Activated CD8-positive, alpha-beta memory T cell treated with anti-CD3 and anti-CD28 coated beads for 36 hours (primary cell): ENCODE data around the gene PTX3. TPM values are rescaled to one million over a fixed set of nuclear protein-coding genes. Genes with fewer than 3 reads are reported as not detected.

Experiments
- CTCF ChIA-PET: fragments of 350-600 bp; sonication (Branson Sonifier 250); formaldehyde crosslinking; loops from one replicate; lab custom pipeline; 2021; ENCODE audit warnings: antibody characterized with exemption; lab: Charles Lee
- POLR2A ChIA-PET: fragments of 350-600 bp; sonication (Branson Sonifier 250); formaldehyde crosslinking; loops from one replicate; lab custom pipeline; 2021; ENCODE audit warnings: antibody characterized with exemption; lab: Charles Lee
- total RNA-seq, 2 experiments: library from RNA; stranded (reverse); gene quantifications; one replicate each; pipeline ENCODE4 v1.2.3, GENCODE V29; 2021

PTX3 gene
- total RNA-seq, 2 experiments from 2014 or later, result not detected

DNA sequence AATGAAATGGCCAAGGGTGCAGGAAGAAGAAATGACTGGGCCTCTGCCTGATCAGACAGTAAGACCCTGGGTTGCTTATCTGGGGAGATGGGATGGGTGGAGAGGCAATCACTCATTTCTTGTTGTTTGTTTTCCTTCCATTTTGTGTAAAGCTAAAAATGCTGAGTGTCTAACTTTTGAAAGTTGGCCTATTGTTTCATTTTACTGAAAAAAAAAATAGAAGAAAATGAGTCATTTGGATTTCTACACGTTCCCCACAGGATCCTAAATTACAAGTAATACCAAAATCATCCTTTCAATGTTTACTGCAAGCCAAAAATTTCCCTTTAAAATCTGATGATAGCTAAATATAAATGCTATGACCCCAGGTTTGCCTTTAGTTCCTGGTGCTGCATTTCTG is 30.6 kb downstream of the PTX3 start:
- ChIA-PET CTCF (no interaction called here), POLR2A (no interaction called here)

DNA sequence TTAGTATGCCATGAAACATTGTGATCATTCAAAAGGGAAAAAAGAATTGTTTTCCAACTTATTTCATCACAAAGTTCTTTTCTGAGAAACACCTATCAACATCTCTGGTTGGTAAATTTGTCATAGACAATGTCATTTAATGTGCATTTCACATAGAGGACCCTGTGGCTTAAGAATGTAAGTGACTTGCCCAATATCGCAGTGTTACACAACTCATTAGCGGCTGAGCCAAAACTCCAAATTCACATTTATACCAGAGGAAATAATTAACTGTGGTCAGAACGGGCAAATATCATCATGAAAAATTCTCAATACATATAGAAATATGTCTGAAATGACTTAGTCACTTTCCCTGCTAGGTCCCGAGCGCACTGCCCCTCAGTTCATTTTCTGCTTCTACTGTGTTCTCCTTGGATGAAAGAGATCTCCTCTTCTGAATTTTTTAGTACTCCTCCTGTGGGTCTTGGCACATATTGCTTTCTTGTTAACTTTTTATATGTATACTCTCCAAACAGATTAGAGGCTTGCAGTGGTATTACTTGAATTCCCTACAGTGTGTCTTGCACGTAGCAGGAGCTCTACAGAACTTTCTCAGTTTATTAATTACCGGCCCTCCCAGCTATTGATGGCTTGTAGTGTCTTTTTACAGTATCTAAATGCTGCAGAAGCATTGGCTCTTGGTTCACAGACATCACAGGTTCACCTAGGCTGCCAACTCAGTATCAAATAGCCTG is 33.1 kb downstream of the PTX3 start:
- CTCF ChIA-PET, result no interaction called here

DNA sequence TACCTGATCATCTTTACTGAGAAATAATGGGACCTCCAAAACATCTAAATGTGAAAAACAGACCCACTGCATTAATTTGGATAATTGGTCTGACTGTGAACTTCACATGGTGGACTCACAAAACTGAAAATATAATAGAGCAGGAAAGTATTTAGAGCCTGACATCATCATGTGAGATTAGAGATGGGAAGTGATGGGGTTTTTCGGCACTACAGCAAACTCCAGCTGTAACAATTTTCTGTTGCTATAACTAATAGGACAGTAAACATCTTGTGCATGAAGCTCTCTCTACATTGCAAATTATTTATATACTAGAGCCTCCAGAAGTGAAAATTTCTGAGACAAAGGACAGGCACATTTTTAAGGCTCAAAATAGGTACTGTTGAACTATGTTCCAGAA is 34.4 kb downstream of the PTX3 start:
- CTCF ChIA-PET, result no interaction called here
- POLR2A ChIA-PET, result no interaction called here

More for the DNA sequence above, 33.1 kb downstream of the PTX3 start:
- POLR2A ChIA-PET, result no interaction called here

DNA sequence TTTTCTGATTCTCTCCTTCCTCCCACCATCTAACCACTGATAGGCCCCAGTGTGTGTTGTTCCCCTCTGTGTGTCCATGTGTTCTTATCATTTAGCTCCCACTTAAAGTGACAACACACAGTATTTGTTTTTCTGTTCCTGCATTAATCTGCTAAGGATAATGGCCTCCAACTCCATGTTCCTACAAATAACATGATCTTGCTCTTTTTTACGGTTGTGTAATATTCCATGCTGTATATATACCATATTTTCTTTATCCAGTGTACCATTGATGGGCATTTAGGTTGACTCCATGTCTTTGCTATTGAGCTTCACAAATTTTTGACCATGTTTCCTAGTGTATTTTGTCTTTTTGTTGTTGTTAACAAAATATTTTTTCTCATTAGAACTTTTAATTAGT is 36.0 kb downstream of the PTX3 start:
- ChIA-PET POLR2A (no interaction called here), CTCF (no interaction called here)

DNA sequence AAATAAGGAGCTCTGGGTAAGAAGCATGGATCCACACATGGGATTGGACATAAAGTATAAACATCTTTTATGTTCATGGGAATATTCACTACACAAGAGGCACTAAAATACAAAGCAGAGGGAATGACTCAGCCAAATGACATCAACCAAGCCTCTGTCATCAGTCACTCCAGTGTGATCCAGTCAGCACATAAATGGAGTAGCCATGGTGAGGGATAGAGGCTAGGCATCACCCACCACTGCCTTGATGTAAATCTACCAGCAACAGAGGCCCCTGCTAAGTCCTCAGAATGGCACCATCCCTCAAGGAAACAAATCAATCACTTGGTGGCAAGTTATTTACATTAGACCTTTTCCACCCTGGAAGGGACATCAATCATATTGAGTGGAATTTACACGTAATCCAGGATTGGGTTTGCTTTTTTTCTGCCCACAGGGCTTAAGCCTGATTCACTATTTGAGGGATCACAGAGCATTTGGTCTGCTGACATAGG is 39.3 kb downstream of the PTX3 start:
- ChIA-PET POLR2A (no interaction called here), CTCF (no interaction called here)

DNA sequence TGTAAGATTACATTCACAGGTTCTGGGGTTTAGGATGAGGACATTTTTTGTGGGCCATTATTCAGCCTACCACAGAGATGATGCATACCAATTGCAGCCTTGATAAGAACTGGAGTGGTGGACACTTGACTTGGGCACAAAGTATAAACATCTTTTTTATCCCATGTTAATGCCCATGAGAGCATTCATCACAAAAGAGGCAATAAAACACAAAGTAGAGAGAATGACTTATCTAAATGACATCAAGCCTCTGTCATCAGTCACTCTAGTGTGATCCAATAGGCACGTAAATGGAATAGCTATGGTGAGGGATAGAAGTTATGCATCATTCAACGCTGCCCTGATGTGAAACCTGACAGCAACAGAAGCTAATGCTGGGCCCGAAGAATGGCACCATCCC is 40.8 kb downstream of the PTX3 start:
- ChIA-PET POLR2A (interaction anchor here (0.5 kb wide), 1 partner anchor 27 kb away, joined by 3 read pairs; no protein-coding TSS in a partner anchor), CTCF (no interaction called here)

DNA sequence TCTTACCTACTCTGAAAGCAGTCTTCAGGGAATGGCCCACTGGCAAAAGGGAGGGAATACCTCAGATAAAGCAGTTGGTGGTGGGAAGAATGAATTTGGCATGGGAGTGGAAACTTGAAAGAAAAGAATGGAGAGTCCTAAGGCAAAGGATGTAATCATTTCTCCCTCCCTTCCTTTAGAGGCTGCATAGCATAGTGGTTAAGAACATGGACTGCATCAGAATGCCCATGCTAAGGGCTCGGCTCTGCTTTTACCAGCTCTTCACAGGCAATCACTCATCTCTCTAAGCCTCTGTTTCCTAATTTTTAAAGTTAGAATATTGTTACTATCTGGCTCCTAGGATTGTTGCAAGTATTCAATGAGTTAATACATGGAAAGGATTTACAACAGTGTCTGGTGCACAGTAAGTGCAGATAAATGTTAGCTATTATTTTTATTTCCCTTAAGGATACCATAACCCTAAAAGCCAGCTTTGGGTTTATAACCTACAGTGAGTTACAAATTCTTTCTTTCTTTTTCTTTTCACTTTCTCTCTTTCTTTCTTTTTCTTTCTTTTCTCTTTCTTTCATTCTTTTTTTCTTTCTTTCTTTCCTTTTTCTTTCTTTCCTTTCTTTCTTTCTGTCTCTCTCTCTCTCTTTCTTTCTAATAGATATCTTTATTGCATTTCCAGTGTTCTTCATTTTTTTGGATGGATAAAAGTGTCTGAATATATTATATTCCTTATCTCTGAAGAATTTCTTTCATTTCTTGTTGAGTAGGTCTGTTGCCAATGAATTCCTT is 43.0 kb downstream of the PTX3 start:
- CTCF ChIA-PET, result no interaction called here
- POLR2A ChIA-PET, result no interaction called here

DNA sequence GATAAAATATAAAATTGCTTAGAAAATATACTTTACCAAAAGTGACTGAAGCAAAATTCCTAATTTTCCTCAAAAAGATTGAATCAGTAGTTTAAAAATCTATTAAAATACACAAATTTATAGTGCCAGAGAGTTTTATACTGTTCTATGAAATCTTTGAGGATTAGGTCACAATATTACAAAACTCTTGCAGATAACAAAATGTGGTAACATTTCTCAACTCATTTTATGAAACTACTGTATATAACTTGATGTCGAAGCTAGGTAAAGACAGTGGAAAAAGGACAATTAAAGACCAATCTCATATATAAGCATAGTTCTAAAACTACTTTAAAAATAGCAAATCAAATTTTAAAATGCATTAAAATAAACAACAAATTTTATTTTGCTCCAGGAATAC is 50.7 kb downstream of the PTX3 start:
- CTCF ChIA-PET, result no interaction called here

DNA sequence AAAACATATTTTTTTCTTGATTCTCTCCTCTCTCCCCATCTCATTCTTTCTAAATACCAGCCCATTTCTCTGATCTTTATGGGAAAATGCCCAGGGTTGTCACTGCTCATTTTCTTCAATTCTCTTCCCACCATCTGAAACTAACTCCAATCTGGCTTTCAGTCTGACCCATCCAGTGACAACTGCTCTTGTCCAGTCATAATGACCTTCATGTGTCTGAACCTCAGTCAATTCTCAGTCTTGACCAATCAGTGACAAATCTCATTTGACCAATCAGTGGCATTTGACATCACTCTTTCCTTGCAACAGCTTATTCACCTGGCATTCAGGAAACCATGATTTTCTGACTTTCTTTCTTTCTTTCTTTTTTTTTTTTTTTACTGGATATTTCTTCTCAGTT is 51.5 kb downstream of the PTX3 start:
- POLR2A ChIA-PET, result no interaction called here
- CTCF ChIA-PET, result interaction anchor here (0.6 kb wide), 1 partner anchor 95 kb away, joined by 3 read pairs; no protein-coding TSS in a partner anchor

More for the DNA sequence above, 50.7 kb downstream of the PTX3 start:
- POLR2A ChIA-PET, result no interaction called here

DNA sequence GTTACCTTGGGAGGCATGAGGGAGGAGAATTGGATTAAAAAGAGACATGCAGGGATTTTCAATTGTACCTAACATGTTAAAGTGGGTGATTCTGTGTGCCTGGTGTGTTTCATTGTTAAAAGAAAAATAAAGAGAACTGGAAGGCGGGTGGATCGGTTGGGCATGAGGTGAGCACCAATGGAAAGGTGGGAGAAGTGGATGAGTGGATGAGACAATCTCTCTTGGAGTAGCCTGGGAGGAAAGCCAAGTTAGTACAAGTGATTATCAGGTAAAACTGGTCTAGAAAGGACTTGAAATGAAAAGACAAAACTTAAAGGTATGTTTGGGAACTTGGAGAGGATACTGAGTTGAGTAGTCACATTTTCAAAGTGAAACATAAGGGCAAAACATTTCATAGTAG is 54.5 kb downstream of the PTX3 start:
- ChIA-PET CTCF (no interaction called here), POLR2A (no interaction called here)

Other genes with a start within 250 kb of the PTX3 start
- gene VEPH1, start 66.6 kb downstream of the PTX3 start, total RNA-seq, result not detected